Measurements from ENCODE around the gene IP6K1. TPM values are rescaled to one million over a fixed set of nuclear protein-coding genes. Genes with fewer than 3 reads are reported as not detected.
"Not testable (repeated sequence)": the region's sequence is repeated elsewhere in the genome, so short reads cannot be mapped to it uniquely, and the experiment has no call there.

Gene IP6K1
- total RNA-seq, 2 donors from 2014 or later, result 19.8 to 27.5 TPM

GRCh38 chr3:49757197-49757596 lies 29.1 kb downstream of the IP6K1 start:
- H3K36me3 ChIP-seq (replicated peaks in 1 of 2; ENCODE audit: insufficient read depth in 1 of 2, low read depth in 2 of 2), result no peaks in the 10 kb centered on the region
- H3K27me3 ChIP-seq, result no peaks in the 10 kb centered on the region
- ATAC-seq (no peak), DNase-seq (no peak)
- no peak overlapping the region for H3K27ac ChIP-seq
- no peak overlapping the region for H3K4me3 ChIP-seq
- WGBS, 2 donors, result 62 to 68% methylated on average over 2 of the region's 2 CpGs
- no peaks in the 10 kb centered on the region for H3K9me3 ChIP-seq
- TF ChIP-seq CTCF (IDR thresholded peaks at IDR 0.05) (no peak), POLR2A (IDR thresholded peaks at IDR 0.05) (no peak)
- H3K4me1 ChIP-seq, result peaks cover 36% of the 10 kb centered on the region
- intact Hi-C loops (cut with DNase I), result no loop called here

DNA sequence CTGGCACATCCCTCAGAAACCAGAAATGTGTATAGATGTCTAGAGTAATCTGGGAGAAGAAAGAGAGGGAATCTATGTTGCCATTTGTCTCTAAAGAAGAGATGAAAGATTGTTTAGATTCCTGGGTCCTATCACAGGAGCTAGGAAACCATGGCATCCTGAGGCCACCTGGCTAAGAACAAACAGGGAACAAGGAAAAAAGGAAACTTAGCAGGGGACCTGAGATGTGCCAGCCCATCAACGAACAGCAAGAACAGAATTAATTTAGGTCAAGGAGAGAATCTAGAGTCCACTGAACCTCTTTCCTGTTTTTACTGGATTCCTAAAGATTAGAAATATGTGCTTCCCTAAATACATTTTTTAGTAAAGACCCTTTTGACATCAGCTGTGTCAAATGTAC lies 30.3 kb downstream of the IP6K1 start:
- H3K4me1 ChIP-seq, result peaks cover 36% of the 10 kb centered on the region
- intact Hi-C loops (cut with DNase I), result no loop called here
- TF ChIP-seq CTCF (IDR thresholded peaks at IDR 0.05) (no peak), POLR2A (IDR thresholded peaks at IDR 0.05) (no peak)
- no peaks in the 10 kb centered on the region for H3K27me3 ChIP-seq
- no peak overlapping the region for H3K4me3 ChIP-seq
- H3K9me3 ChIP-seq, result no peaks in the 10 kb centered on the region
- 39 to 50% methylated on average over 1 of the region's 1 CpG for WGBS, 2 donors
- H3K27ac ChIP-seq, result no peak overlapping the region
- H3K36me3 ChIP-seq (replicated peaks in 1 of 2; ENCODE audit: insufficient read depth in 1 of 2, low read depth in 2 of 2), result no peaks in the 10 kb centered on the region
- no peak for ATAC-seq
- DNase-seq, result no peak

DNA sequence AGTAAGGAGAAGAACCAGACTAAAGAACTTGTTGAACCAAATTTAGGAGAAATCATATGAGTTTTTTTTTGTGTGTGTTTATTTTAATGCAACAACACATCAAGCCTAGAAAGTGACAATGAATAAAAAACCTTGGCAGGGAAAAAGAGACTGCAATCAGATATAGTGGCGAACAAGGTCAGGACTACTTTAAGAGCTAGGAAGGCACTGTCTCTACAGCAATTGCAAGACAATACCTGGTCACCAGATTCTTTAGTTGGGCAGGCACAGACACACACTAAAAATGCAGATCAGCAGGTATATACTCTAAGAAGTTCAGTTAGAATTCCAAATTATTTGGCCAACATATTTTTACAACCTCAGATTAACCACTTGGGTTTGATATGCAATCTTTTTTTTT lies 31.8 kb downstream of the IP6K1 start:
- TF ChIP-seq CTCF (IDR thresholded peaks at IDR 0.05) (no peak), POLR2A (IDR thresholded peaks at IDR 0.05) (no peak)
- H3K9me3 ChIP-seq, result no peaks in the 10 kb centered on the region
- DNase-seq (no peak), ATAC-seq (no peak)
- no peak overlapping the region for H3K27ac ChIP-seq
- H3K36me3 ChIP-seq (replicated peaks in 1 of 2; ENCODE audit: insufficient read depth in 1 of 2, low read depth in 2 of 2), result no peaks in the 10 kb centered on the region
- H3K4me3 ChIP-seq, result no peak overlapping the region
- intact Hi-C loops (cut with DNase I), result no loop called here
- H3K4me1 ChIP-seq, result peaks cover 35% of the 10 kb centered on the region
- H3K27me3 ChIP-seq, result no peaks in the 10 kb centered on the region
- 50 to 65% methylated on average over 1 of the region's 1 CpG for WGBS, 2 donors

DNA sequence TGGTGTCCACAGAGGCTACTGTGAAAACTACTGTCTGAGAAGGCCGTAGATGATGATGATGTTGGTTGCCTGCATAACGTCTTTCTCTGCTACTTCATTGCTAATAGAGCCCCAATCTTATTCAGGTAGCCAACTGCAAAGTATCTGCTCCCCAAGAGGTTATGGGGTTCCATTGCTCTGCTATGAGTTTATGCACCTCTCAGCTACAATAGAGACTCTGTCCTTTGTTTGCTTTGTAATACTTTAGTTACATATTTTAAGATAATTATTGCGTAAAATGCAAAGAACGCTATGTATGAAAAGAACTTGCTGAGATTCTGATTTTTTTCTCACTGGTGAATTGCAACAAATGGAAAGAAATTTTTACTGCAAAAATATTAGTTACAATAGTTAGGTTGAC lies 34.8 kb downstream of the IP6K1 start:
- 51 to 62% methylated on average over 4 of the region's 4 CpGs for WGBS, 2 donors
- H3K4me1 ChIP-seq, result peaks cover 35% of the 10 kb centered on the region
- H3K27ac ChIP-seq, result peak overlapping the region in 1 of 4 donors; percentile 39
- intact Hi-C loops (cut with DNase I), result no loop called here
- H3K27me3 ChIP-seq, result no peaks in the 10 kb centered on the region
- DNase-seq (no peak), ATAC-seq (no peak)
- H3K9me3 ChIP-seq, result no peaks in the 10 kb centered on the region
- TF ChIP-seq POLR2A (IDR thresholded peaks at IDR 0.05), result no peak
- no peak for TF ChIP-seq CTCF (IDR thresholded peaks at IDR 0.05)
- no peak overlapping the region for H3K4me3 ChIP-seq
- no peaks in the 10 kb centered on the region for H3K36me3 ChIP-seq (replicated peaks in 1 of 2; ENCODE audit: insufficient read depth in 1 of 2, low read depth in 2 of 2)

- DNase-seq (no peak), ATAC-seq (no peak)
- H3K36me3 ChIP-seq (replicated peaks in 1 of 2; ENCODE audit: insufficient read depth in 1 of 2, low read depth in 2 of 2), result no peaks in the 10 kb centered on the region
- no peaks in the 10 kb centered on the region for H3K27me3 ChIP-seq
- no peak for TF ChIP-seq POLR2A (IDR thresholded peaks at IDR 0.05)
- no peak for TF ChIP-seq CTCF (IDR thresholded peaks at IDR 0.05)
- no peak overlapping the region for H3K27ac ChIP-seq
- H3K4me1 ChIP-seq, result peaks cover 24% of the 10 kb centered on the region
- no peak overlapping the region for H3K4me3 ChIP-seq
- no peaks in the 10 kb centered on the region for H3K9me3 ChIP-seq
- intact Hi-C loops (cut with DNase I), result no loop called here
- WGBS, 2 donors, result 94 to 95% methylated on average over 4 of the region's 4 CpGs
Measured at GRCh38 chr3:49750056-49750455, 36.3 kb downstream of the IP6K1 start.

- peaks cover 14% of the 10 kb centered on the region for H3K4me1 ChIP-seq
- intact Hi-C loops (cut with DNase I); H3K9me3 ChIP-seq; H3K36me3 ChIP-seq (replicated peaks in 1 of 2; ENCODE audit: insufficient read depth in 1 of 2, low read depth in 2 of 2); ATAC-seq; DNase-seq; H3K4me3 ChIP-seq; H3K27me3 ChIP-seq; H3K27ac ChIP-seq: not testable (repeated sequence)
- 78 to 87% methylated on average over 5 of the region's 5 CpGs for WGBS, 2 donors
Measured at GRCh38 chr3:49748874-49749273, 37.5 kb downstream of the IP6K1 start.
